ENCODE results near the gene SYNE2. TPM values are rescaled to one million over a fixed set of nuclear protein-coding genes. Genes with fewer than 3 reads are reported as not detected.

The SYNE2 gene
- total and polyA plus RNA-seq, 2 of the 8 experiments (the other 6 are each of a cell fraction or from before 2014, with no cell fraction given) = 32.6 to 46.1 TPM

GRCh38 chr14:63939006-63939270 lies 86.1 kb downstream of the SYNE2 start (continued):
- TF ChIP-seq JUND (IDR thresholded peaks at IDR 0.05; ENCODE audit: low read length) = no peak
- no peak for TF ChIP-seq ASH2L (IDR thresholded peaks at IDR 0.05; ENCODE audit: low read length)
- no peak for TF ChIP-seq SAP30 (IDR thresholded peaks at IDR 0.05; ENCODE audit: insufficient read depth, insufficient replicate concordance, low read length)
- no peak for TF ChIP-seq SIN3A (conservative IDR thresholded peaks at IDR 0.05 in 1 of 2, IDR thresholded peaks at IDR 0.05 in 1 of 2; ENCODE audit: low read depth in 1 of 2, low read length in 2 of 2)

Data from H1 (cell line).